ENCODE results near the gene PPP2R5C. TPM values are rescaled to one million over a fixed set of nuclear protein-coding genes. Genes with fewer than 3 reads are reported as not detected.
"Not testable (repeated sequence)": the region's sequence is repeated elsewhere in the genome, so short reads cannot be mapped to it uniquely, and the experiment has no call there.

PPP2R5C gene
- total RNA-seq, result 100 to 1,000 TPM; 232 to 283 TPM

DNA sequence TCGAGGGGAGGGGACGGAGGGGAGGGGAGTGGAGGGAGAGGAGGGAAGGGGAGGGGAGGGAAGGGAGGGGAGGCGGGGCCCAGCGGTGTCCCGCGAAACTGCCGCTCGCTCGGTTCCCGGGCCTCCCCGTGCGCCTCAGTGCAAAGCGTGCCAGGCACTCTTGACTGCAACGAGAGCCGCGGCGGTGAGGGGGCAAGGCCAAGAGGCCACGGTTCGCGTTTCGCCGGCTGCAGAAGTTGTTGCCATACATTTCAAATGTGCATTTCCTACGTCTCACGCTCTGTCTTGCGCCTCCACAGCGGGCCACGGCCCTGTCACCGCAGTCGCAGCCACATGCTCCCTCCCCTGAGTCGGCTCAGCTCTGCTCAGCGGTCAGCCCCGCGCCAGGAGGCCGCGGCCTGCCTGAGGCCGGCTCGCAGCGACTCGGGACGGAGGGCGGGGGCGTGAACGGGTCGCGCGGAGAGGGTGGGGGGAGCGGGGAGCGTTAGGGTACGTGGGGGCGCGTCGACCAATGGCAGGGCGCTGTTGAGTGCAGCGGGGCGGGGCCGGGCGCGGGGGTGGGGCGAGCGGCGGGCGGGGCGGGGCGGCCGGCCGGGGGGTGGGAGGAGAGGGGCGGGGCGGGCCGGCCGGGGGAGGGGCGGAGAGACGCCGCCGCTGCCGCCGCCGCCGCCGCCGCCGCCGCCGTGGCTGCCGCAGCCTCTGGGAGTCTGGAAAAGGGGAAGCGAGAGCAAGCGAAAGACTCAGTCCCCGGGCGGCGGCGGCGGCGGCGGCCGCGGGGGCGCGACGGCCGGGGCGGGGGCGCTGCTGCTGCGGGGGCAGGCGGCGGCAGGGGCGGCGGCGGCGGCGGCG lies at the start of gene PPP2R5C:
PPP2R5C (plus strand) TSS at position 678 of the 849 bp plus-strand sequence. CDS start 185 bp downstream, outside the sequence.
- Mint-ChIP-seq H3K9me3 (no peaks in the 10 kb centered on the region), H3K36me3 (ENCODE audit: low read depth) (peaks cover 40% of the 10 kb centered on the region), H3K4me3 (peak within 1 kb of the TSS; percentile 92), H3K27ac (no peak within 1 kb of the TSS), H3K27me3 (no peaks in the 10 kb centered on the region), H3K4me1 (peaks cover 33% of the 10 kb centered on the region)
- peak; percentile 72 for ATAC-seq (replicated peaks)

DNA sequence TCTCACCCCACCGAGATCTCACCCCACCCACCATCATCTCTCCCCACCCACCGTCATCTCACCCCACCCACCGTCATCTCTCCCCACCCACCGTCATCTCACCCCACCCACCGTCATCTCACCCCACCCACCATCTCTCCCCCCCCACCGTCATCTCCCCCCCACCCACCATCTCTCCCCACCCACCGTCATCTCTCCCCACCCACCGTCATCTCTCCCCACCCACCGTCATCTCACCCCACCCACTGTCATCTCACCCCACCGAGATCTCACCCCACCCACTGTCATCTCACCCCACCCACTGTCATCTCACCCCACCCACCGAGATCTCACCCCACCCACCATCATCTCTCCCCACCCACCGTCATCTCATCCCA lies 49.7 kb upstream of the PPP2R5C start:
- H3K27me3 Mint-ChIP-seq; ATAC-seq (replicated peaks); H3K27ac Mint-ChIP-seq; H3K36me3 Mint-ChIP-seq (ENCODE audit: low read depth); H3K4me3 Mint-ChIP-seq; H3K9me3 Mint-ChIP-seq: not testable (repeated sequence)
- H3K4me1 Mint-ChIP-seq, result peaks cover 18% of the 10 kb centered on the region

DNA sequence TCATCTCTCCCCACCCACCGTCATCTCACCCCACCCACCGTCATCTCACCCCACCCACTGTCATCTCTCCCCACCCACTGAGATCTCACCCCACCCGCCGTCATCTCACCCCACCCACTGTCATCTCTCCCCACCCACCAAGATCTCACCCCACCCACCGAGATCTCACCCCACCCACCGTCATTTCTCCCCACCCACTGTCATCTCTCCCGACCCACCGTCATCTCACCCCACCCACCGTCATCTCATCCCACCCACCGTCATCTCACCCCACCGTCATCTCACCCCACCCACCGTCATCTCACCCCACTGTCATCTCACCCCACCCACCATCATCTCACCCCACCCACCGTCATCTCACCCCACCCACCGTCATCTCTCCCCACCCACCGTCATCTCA lies 49.2 kb upstream of the PPP2R5C start:
- H3K4me3 Mint-ChIP-seq; H3K9me3 Mint-ChIP-seq; ATAC-seq (replicated peaks); H3K27ac Mint-ChIP-seq; H3K36me3 Mint-ChIP-seq (ENCODE audit: low read depth); H3K27me3 Mint-ChIP-seq: not testable (repeated sequence)
- H3K4me1 Mint-ChIP-seq, result peaks cover 15% of the 10 kb centered on the region

DNA sequence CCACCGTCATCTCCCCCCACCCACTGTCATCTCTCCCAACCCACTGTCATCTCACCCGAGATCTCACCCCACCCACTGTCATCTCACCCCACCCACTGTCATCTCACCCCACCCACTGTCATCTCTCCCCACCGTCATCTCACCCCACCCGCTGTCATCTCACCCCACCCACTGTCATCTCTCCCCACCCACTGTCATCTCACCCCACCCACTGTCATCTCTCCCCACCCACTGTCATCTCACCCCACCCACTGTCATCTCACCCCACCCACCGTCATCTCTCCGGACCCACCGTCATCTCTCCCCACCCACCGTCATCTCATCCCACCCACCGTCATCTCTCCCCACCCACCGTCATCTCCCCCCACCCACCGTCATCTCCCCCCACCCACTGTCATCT lies 48.4 kb upstream of the PPP2R5C start:
- not testable (repeated sequence) for H3K27me3 Mint-ChIP-seq; H3K4me1 Mint-ChIP-seq; H3K36me3 Mint-ChIP-seq (ENCODE audit: low read depth); H3K9me3 Mint-ChIP-seq; H3K27ac Mint-ChIP-seq; H3K4me3 Mint-ChIP-seq; ATAC-seq (replicated peaks)

DNA sequence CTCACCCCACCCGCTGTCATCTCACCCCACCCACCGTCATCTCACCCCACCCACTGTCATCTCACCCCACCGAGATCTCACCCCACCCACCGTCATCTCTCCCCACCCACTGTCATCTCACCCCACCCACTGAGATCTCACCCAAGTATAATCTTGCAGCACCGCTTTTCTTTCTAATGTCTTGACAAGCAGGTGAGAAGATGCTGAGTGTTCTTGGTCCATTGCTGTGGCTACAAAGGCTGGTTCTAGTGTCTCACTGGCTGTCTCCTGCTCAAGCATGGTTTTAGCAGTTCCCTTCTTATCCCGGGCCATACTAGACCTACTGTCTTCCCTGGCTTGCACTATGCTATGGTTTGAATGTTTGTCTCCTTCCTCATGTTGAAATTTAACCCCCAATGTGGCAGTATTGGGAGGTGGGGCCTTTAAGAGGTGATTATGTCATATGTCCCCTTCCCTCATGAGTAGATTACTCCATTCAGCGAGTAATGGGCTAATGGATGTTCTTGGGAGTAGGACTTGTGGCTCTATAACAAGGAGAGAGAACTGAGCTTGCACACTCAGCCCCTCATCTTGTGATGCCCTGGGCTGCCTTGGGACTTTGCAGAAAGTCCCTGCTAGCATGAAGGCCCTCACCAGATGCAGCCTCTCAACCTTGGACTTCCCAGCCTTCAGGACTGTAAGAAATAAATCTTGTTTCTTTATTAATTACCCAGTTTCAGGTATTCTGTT lies 47.7 kb upstream of the PPP2R5C start:
- Mint-ChIP-seq H3K4me3 (no peak overlapping the region), H3K4me1 (peaks cover 9% of the 10 kb centered on the region), H3K27me3 (no peaks in the 10 kb centered on the region), H3K36me3 (ENCODE audit: low read depth) (no peaks in the 10 kb centered on the region), H3K27ac (peak overlapping the region; percentile 54), H3K9me3 (peaks cover 4% of the 10 kb centered on the region)
- ATAC-seq (replicated peaks), result no peak

DNA sequence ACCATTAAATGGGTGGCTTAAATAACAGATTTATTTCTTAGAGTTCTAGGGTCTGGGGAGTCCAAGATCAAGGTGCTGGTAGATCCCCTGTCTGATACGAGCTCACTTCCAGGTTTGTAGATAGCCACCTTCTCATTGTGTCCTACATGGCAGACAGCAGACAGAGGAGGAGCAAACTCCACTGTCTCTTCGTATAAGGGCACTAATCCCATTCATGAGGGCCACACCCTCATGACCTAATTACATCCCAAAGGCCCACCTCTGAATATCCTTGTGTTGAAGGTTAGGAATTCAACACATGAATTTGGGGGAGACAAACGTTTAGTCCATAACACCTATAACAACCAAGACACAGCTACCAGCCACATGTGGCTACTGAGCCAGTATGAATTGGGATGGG lies 47.1 kb upstream of the PPP2R5C start:
- H3K9me3 Mint-ChIP-seq, result peaks cover 4% of the 10 kb centered on the region

DNA sequence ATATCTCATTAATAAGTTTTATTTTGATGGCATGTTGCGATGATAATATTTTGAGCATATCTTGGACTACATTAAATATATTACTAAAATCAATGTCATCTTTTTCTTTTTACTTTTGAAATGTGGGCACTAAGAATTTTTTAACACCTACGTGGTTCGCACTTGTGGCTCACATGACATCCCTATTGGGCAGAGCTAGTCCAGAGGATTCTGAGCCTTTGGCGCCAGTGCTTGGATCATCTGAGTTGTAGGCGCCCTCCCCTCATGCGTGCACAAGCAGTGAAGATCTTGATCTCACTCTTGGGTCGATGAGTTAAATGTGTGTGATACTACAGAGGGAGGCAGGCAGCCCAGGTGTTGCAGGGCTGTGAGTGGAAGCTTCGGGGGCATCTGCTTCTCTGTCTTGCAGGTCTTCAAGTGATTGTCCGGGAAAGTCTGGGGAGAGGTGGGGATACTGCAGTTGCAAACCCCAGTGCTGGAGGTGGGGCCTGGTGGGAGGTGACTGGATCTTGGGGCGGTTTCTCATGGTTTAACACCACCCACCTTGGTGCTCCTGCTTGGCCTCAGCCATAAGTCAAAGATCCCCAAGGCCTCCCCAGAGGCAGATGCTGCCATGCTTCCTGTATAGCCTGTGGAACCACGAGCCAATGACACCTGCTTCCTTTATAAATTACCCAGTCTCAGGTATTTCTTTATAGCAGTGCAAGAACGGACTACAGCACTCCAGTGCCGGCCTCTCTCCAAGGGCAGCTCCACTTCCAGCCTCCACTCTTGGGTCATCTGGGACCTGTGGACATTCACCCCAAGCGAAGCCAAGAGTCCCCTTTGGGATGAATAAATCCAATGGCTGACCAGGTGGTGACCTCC lies 46.1 kb upstream of the PPP2R5C start:
- H3K9me3 Mint-ChIP-seq, result peaks cover 4% of the 10 kb centered on the region
- H3K36me3 Mint-ChIP-seq (ENCODE audit: low read depth), result no peaks in the 10 kb centered on the region
- peaks cover 15% of the 10 kb centered on the region for H3K4me1 Mint-ChIP-seq
- no peak for ATAC-seq (replicated peaks)
- no peak overlapping the region for H3K4me3 Mint-ChIP-seq
- H3K27me3 Mint-ChIP-seq, result no peaks in the 10 kb centered on the region
- H3K27ac Mint-ChIP-seq, result no peak overlapping the region

More for the DNA sequence above, 47.1 kb upstream of the PPP2R5C start:
- H3K27me3 Mint-ChIP-seq, result no peaks in the 10 kb centered on the region
- H3K27ac Mint-ChIP-seq, result no peak overlapping the region
- no peak for ATAC-seq (replicated peaks)
- no peaks in the 10 kb centered on the region for H3K36me3 Mint-ChIP-seq (ENCODE audit: low read depth)
- H3K4me1 Mint-ChIP-seq, result peaks cover 12% of the 10 kb centered on the region
- H3K4me3 Mint-ChIP-seq, result no peak overlapping the region

DNA sequence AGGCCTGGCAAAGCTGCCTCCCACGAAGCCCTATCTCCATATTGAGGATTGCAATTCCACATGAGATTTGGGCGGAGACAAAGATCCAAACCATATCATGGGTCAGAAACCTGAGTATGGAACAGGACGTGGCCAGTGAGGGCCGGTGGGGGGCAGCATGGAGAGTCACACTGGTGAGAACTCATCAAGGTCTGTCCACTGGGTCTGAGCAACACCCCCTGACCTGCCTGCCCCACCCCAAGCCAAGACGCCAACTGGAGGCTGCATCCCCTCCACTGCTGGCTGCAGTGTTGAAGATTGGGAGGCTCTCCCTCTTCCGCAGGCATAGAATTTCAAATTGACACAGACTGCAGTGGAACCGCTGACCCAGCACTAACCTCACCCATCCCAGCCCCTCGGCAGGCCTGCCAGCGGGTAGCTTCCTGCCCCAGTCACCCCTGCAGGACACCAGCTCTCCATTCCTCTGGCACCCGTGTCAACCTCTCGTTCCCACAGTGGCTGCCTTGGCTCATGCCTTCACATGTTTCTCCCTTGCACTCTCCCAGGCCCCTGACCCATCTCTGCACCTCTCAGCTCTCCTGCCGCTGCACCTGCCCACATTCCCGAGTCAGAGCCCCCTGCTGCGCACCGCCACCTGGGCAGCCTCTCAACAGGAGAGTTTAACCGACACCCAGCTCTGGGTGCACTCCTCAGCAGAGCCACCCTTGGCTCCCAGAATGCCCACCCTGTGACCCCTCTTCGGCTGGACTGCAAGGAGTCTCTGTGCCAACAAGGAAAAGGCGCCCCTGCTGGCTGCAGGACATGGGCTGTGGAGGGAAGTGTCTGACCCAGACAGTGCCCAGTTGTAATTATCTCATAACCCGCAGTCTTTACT lies 45.2 kb upstream of the PPP2R5C start:
- Mint-ChIP-seq H3K27me3 (no peaks in the 10 kb centered on the region), H3K27ac (peak overlapping the region; percentile 66)
- ATAC-seq (replicated peaks), result no peak

DNA sequence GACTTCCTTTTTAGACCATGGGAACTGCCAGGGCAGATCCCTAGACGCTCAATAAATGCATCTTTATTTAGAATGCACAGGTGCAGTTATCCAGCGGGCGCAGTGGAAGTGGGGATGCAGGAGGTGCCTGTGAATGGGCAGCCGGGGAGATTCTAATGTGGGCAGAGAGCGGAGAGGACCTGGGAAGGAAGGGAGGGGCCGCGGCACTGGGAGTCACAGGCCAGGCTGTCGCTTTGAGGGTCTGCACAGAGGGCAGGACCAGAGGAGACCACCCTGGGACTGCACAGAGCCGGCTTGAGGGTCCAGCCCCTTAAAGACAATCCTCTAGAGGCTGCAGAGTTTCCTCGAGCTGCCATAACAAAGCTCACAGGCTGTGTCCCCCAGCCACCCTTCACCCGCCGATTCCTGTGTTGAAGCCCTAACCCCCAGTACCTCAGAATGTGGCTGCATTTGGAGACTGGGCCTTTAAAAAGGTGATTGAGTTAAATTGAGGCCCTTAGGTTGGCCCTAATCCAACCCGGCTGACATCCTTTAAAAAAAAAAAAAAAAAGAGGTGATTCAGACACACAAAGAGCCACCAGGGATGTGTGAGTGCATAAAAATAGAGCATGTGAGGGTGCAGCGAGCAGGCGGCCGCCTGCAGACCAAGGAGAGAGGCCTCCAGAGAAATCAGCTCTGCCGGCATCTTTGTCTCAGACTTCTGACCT lies 44.4 kb upstream of the PPP2R5C start:
- H3K4me1 Mint-ChIP-seq, result peaks cover 16% of the 10 kb centered on the region
- peak overlapping the region; percentile 66 for H3K27ac Mint-ChIP-seq
- ATAC-seq (replicated peaks), result no peak
- no peak overlapping the region for H3K4me3 Mint-ChIP-seq
- H3K9me3 Mint-ChIP-seq, result peaks cover 4% of the 10 kb centered on the region
- no peaks in the 10 kb centered on the region for H3K36me3 Mint-ChIP-seq (ENCODE audit: low read depth)
- H3K27me3 Mint-ChIP-seq, result no peaks in the 10 kb centered on the region

More for the DNA sequence above, 45.2 kb upstream of the PPP2R5C start:
- peaks cover 15% of the 10 kb centered on the region for H3K4me1 Mint-ChIP-seq
- H3K36me3 Mint-ChIP-seq (ENCODE audit: low read depth), result no peaks in the 10 kb centered on the region
- H3K4me3 Mint-ChIP-seq, result no peak overlapping the region
- H3K9me3 Mint-ChIP-seq, result peaks cover 4% of the 10 kb centered on the region

DNA sequence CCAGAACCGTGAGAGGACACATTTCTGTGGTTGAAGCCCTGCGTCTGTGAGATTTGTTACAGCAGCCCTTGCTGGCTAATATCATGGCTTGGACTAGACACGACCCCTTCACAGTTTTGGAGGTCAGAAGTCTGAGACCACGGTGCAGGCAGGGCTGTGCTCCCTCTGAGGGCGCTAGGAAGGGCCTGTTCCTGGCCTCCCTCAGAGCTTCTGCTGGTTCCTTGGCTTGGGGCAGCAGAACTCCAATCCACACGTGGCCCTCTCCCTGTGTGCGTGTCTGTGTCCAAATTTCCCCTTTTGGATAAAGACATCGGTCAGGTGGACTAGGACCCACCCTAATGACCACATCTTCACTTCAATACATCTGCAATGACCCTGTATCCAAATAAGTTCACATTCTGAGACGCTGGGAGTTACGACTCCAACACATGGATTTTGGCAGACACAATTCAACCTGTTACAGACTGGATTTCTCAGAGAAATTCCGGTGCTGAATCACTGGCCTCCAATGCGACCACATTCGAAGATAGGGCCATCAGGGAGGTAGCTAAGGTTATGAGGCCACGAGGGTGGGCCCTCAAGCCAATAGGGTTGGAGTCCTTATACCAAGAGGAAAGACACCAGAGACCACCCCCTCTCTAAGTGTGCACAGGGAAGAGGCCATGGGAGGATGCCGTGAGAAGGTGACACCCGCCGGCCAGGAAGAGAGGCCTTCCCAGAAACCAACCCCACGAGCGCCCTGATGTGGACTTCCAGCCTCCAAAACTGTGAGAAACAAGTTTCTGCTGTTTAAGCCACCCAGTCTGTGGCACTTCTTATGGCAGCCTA lies 43.6 kb upstream of the PPP2R5C start:
- H3K4me3 Mint-ChIP-seq, result no peak overlapping the region
- no peak overlapping the region for H3K27ac Mint-ChIP-seq
- H3K27me3 Mint-ChIP-seq, result no peaks in the 10 kb centered on the region
- no peaks in the 10 kb centered on the region for H3K36me3 Mint-ChIP-seq (ENCODE audit: low read depth)
- no peak for ATAC-seq (replicated peaks)
- H3K9me3 Mint-ChIP-seq, result peaks cover 4% of the 10 kb centered on the region
- H3K4me1 Mint-ChIP-seq, result peaks cover 21% of the 10 kb centered on the region

DNA sequence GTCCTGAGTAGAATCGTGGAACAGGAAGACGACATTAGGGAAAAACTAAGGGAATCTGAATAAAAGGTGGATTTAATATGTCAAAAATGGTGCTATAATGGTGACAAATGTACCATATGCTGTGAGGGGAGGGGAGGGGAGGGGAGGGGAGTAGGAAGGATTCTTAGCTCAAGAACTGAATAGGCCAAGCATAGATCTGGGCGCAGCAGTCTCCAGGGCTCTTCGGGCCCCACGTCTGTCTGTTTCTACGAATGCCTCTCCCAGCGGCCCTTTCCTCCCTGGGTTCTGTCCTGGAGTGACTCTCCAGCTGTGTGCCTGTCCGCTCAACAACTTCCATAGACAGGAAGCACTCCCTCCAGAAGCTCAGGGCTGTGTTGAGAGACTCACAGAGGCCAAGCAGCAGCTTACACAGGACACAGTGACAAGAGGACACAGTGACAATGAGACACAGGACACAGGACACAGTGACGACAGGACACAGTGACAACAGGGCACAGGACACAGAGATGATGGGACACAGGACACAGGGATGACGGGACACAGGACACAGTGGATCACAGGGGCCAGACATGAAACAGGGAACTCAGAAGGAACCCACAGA lies 42.4 kb upstream of the PPP2R5C start:
- Mint-ChIP-seq H3K27ac (peak overlapping the region; percentile 71), H3K36me3 (ENCODE audit: low read depth) (no peaks in the 10 kb centered on the region), H3K27me3 (no peaks in the 10 kb centered on the region)

DNA sequence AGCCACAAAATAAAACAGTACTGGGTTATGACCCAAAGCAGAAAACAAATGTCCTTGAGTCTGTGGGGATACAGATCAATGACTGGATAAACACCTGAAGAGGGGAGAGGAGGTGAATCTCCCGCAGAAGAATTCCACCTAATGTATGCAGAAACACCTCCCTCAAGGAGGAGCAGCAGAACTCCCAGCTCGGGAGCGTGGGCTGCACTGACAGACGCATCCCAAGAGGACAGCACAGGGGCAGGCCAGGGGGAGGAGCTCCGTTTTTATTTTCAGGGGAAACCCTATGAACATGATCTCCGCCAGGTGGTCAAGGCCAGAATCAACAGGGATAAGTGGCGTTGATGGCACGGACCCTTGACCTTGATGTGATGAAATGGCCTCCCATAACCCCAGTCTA lies 41.8 kb upstream of the PPP2R5C start:
- Mint-ChIP-seq H3K4me1 (peaks cover 16% of the 10 kb centered on the region), H3K27me3 (no peaks in the 10 kb centered on the region), H3K36me3 (ENCODE audit: low read depth) (no peaks in the 10 kb centered on the region), H3K9me3 (no peaks in the 10 kb centered on the region), H3K27ac (peak overlapping the region; percentile 71), H3K4me3 (no peak overlapping the region)
- no peak for ATAC-seq (replicated peaks)

More for the DNA sequence above, 42.4 kb upstream of the PPP2R5C start:
- ATAC-seq (replicated peaks), result no peak
- Mint-ChIP-seq H3K9me3 (no peaks in the 10 kb centered on the region), H3K4me3 (no peak overlapping the region), H3K4me1 (peaks cover 16% of the 10 kb centered on the region)

Measured in activated T-helper 17 cell treated with anti-CD3 and anti-CD28 coated beads, Interleukin-2, amount 50 U/mL, for 72 hours (primary cell).